DND-41 (cell line): ENCODE data around the gene RPL13A.

Experiments used
- ATAC-seq: fragments of 200-7000 bp; cut with Tn5 transposase; 3 replicates; pipeline ENCODE4 v1.9.1; 2021; ENCODE audit warnings: low read depth; ENCODE audit not compliant: insufficient read depth
- DNase-seq: peaks from one replicate; pipeline ENCODE4 v3.0.0-alpha.2; 2020
- H2AFZ ChIP-seq: 2 replicates; pipeline ENCODE4 v1.6.0; 2012; ENCODE audit warnings: low read depth, low read length
- H3K27ac ChIP-seq: 2 replicates; pipeline ENCODE4 v1.5.1; 2012; ENCODE audit warnings: low read length, inconsistent platforms
- H3K27me3 ChIP-seq: fragments of 200-600 bp; sonication (generic); 2 replicates; pipeline ENCODE4 v1.6.0; 2012; ENCODE audit warnings: low read length, mild to moderate bottlenecking, inconsistent platforms; ENCODE audit not compliant: insufficient read depth, poor library complexity
- H3K36me3 ChIP-seq: 2 replicates; pipeline ENCODE4 v1.5.1; 2012; ENCODE audit warnings: low read length, inconsistent platforms; ENCODE audit not compliant: insufficient read depth
- H3K4me1 ChIP-seq: 2 replicates; pipeline ENCODE4 v1.5.1; 2012; ENCODE audit warnings: mild to moderate bottlenecking, low read length; ENCODE audit not compliant: insufficient read depth
- H3K4me2 ChIP-seq: 2 replicates; pipeline ENCODE4 v1.6.0; 2012; ENCODE audit warnings: mild to moderate bottlenecking, moderate library complexity, low read length, inconsistent platforms; ENCODE audit not compliant: insufficient read depth
- H3K4me3 ChIP-seq, 2 experiments: fragments of 200-600 bp in 1 of 2; shearing (Covaris generic) in 1 of 2; 2 replicates each; pipeline ENCODE4 v1.5.1; 2012 to 2016; ENCODE audit warnings: inconsistent platforms in 2 of 2, low read length in 2 of 2, mild to moderate bottlenecking in 2 of 2, low read depth in 1 of 2, moderate library complexity in 1 of 2
- H3K79me2 ChIP-seq: 2 replicates; pipeline ENCODE4 v1.6.0; 2012; ENCODE audit warnings: low read length, inconsistent platforms; ENCODE audit not compliant: insufficient read depth
- H3K9ac ChIP-seq: 2 replicates; pipeline ENCODE4 v1.6.0; 2012; ENCODE audit warnings: low read depth, mild to moderate bottlenecking, inconsistent platforms, low read length, moderate library complexity
- H3K9me3 ChIP-seq: 2 replicates; pipeline ENCODE4 v1.5.1; 2012; ENCODE audit warnings: low read length, moderate library complexity, mild to moderate bottlenecking, inconsistent platforms; ENCODE audit not compliant: insufficient read depth, severe bottlenecking
- H4K20me1 ChIP-seq: 2 replicates; pipeline ENCODE4 v1.6.0; 2012; ENCODE audit warnings: low read length; ENCODE audit not compliant: insufficient read depth
- CTCF ChIP-seq: IDR thresholded peaks from 2 replicates; pipeline ENCODE4 v1.5.1; 2012; ENCODE audit warnings: borderline replicate concordance, low read length, moderate library complexity, mild to moderate bottlenecking; ENCODE audit not compliant: poor library complexity, severe bottlenecking; ENCODE audit errors: extremely low read depth
- EZH2 ChIP-seq: IDR thresholded peaks from 3 replicates; pipeline ENCODE4 v1.6.1; 2012; ENCODE audit warnings: borderline replicate concordance, low read depth, mild to moderate bottlenecking, moderate library complexity, low read length, inconsistent platforms; ENCODE audit not compliant: severe bottlenecking

Gene RPL13A

GRCh38 chr19:49488046-49488862, 846 bp downstream of the RPL13A start:
- Histone ChIP-seq H3K27ac (peak overlapping the region; percentile 96), H4K20me1 (peaks cover 41% of the 10 kb centered on the region), H3K9ac (peak overlapping the region; percentile 87), H3K9me3 (no peaks in the 10 kb centered on the region), H3K4me3 (peak overlapping the region; percentile 67 to 88; a peak in 3 of 4 replicates), H2AFZ (no peak overlapping the region), H3K4me2 (peak overlapping the region; percentile 75), H3K27me3 (no peaks in the 10 kb centered on the region), H3K36me3 (peaks cover 56% of the 10 kb centered on the region), H3K4me1 (peaks cover 37% of the 10 kb centered on the region), H3K79me2 (peaks cover 44% of the 10 kb centered on the region)
- TF ChIP-seq CTCF, result no peak
- no peak for TF ChIP-seq EZH2
- no peak for DNase-seq
- ATAC-seq, result no peak

DNA sequence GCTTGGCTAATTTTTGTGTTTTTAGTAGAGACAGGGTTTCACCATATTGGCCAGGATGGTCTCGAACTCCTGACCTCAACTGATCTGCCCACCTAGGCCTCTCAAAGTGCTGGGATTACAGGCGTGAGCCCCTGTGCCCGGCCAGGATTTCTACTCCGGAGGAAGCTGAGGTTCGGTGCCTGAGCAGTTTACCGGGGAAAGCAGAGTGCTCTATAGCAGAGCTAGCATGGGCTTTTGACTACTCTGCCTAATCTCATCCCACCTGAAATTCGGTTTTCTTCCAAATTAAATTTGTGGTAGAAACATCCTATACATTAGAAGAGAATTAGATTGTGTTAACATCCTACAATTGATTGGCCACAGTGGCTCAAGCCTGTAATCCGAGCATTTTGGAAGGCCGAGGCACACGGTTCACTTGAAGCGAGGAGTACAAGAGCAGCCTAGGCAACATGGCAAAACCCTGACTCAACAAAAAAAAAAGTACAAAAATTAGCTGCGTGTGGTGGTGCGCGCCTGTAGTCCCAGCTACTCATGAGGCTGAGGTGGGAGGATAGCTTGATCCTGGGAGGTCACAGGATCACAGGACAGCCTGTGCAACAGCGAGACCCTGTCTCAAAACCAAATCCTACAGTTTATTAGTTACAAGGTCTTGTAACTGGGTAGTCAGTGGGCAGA, 1.6 kb downstream of the RPL13A start:
- Histone ChIP-seq H3K79me2 (peaks cover 44% of the 10 kb centered on the region), H4K20me1 (peaks cover 41% of the 10 kb centered on the region), H3K4me2 (peak overlapping the region; percentile 75), H3K4me3 (peak overlapping the region; percentile 67 to 88; a peak in 3 of 4 replicates), H3K27ac (peak overlapping the region; percentile 96), H3K9me3 (no peaks in the 10 kb centered on the region), H2AFZ (no peak overlapping the region), H3K27me3 (no peaks in the 10 kb centered on the region), H3K4me1 (peaks cover 37% of the 10 kb centered on the region), H3K9ac (peak overlapping the region; percentile 87), H3K36me3 (peaks cover 56% of the 10 kb centered on the region)
- ATAC-seq (no peak), DNase-seq (no peak)
- no peak for TF ChIP-seq CTCF
- no peak for TF ChIP-seq EZH2

DNA sequence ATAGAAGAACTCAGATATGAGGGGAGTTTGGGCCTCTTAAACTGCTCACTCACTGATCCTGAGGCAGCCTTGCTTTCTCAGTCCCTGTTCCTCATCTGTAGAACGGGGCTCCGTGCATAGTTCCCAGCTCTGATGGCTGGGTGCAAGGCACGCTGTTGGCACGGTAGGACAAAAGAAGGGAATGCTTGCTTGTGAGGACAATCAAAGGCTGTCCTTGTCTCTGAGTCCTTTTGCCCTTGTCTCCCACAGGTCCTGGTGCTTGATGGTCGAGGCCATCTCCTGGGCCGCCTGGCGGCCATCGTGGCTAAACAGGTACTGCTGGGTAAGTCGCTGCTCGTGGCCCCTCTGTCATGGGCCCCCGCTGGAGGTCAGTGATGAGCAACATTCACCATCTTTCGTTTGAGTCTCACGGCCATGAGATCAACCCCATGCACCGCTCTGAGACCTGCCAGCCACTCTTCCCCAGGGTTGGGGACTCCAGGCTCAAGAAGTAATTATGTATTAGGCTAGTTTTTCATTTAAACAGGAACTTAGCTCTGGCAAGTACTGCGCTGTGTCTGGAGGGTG, 2.3 kb downstream of the RPL13A start:
- Histone ChIP-seq H3K36me3 (peaks cover 56% of the 10 kb centered on the region), H4K20me1 (peaks cover 41% of the 10 kb centered on the region), H3K9me3 (no peaks in the 10 kb centered on the region), H2AFZ (no peak overlapping the region), H3K4me1 (peaks cover 38% of the 10 kb centered on the region), H3K79me2 (peaks cover 48% of the 10 kb centered on the region), H3K4me2 (peak overlapping the region; percentile 75), H3K4me3 (peak overlapping the region; percentile 67 to 88; a peak in 3 of 4 replicates), H3K27ac (peak overlapping the region; percentile 96), H3K27me3 (no peaks in the 10 kb centered on the region), H3K9ac (peak overlapping the region; percentile 87)
- no peak for DNase-seq
- ATAC-seq, result no peak
- TF ChIP-seq EZH2, result no peak
- no peak for TF ChIP-seq CTCF
